Stimulated activated memory B cell treated with anti-CD40 and anti-IgM and Interleukin-4, amounts not matched to agents 10 μg/mL and 1 μg/mL and 100 μg/mL, for 72 hours (primary cell): ENCODE results near the gene PVALB.

ENCODE experiments used
- ATAC-seq: fragments of 150-1000 bp; cut with Tn5 transposase; 2 replicates; pipeline ENCODE4 v1.10.0; 2021
- H3K27ac Mint-ChIP-seq: one replicate; pipeline ENCODE4 v1.8.0; 2022; ENCODE audit warnings: mild to moderate bottlenecking, mixed read lengths
- H3K27me3 Mint-ChIP-seq: one replicate; pipeline ENCODE4 v1.8.0; 2022; ENCODE audit warnings: mixed read lengths
- H3K36me3 Mint-ChIP-seq: one replicate; pipeline ENCODE4 v1.8.0; 2022; ENCODE audit warnings: mixed read lengths
- H3K4me1 Mint-ChIP-seq: one replicate; pipeline ENCODE4 v1.8.0; 2022; ENCODE audit warnings: mixed read lengths
- H3K4me3 Mint-ChIP-seq: one replicate; pipeline ENCODE4 v1.8.0; 2022; ENCODE audit warnings: mild to moderate bottlenecking, moderate library complexity, mixed read lengths
- H3K9me3 Mint-ChIP-seq: one replicate; pipeline ENCODE4 v1.8.0; 2022; ENCODE audit warnings: mixed read lengths

PVALB gene

DNA sequence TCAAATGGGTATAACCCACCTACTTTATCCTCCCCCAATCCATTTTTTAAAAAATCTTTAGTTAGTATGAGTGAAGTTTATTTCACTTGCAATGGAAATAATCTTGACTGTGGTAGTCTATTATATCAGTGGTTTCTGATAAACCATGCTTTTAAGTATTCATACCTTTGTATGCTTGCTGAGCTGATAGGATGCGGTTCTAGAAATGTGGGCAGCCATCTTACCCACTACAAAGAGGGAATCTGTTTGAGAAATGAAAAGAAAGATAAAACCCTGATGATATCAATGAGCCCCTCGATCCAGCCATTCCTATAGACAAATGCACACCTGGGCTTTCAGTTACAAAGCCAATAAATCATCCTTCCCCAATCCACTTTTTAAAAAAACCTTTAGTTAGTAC is 13.8 kb upstream of the PVALB start:
- H3K27ac Mint-ChIP-seq, result no peak overlapping the region
- no peak for ATAC-seq
- peaks cover 33% of the 10 kb centered on the region for H3K27me3 Mint-ChIP-seq
- peaks cover 6% of the 10 kb centered on the region for H3K36me3 Mint-ChIP-seq
- no peak overlapping the region for H3K4me3 Mint-ChIP-seq
- H3K4me1 Mint-ChIP-seq, result peaks cover 14% of the 10 kb centered on the region
- peaks cover 9% of the 10 kb centered on the region for H3K9me3 Mint-ChIP-seq

DNA sequence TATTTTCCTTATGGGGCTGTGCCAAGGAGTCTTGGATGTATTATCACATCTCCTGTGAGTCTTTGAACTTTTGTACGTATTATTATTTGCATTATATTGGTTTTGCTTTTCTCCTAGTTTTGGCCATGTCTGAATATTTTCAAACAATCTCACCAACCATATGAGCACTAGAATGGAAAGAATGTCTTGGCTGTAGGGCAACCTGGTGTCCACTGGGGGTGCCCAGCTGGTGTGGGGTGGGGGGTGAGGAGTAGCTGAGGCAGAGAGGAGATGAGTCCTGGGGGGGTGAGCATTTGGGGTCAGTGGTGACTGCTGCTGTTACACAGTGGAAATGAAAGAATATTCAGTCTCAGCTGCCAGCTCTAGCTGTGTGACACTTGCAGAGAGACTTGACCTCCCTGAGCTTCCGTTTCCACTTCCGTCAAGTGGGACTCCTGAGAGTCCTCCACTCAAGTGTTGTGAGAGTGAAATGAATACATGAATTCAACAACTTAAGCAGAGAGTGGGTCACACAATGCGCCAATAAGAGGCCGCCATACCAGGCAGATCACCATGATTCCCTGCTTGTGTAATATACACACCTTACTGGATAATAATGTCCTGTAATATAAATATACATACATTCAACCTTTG is 12.7 kb upstream of the PVALB start:
- H3K36me3 Mint-ChIP-seq, result peaks cover 6% of the 10 kb centered on the region
- peaks cover 44% of the 10 kb centered on the region for H3K27me3 Mint-ChIP-seq
- no peak overlapping the region for H3K4me3 Mint-ChIP-seq
- no peak for ATAC-seq
- peaks cover 9% of the 10 kb centered on the region for H3K9me3 Mint-ChIP-seq
- H3K4me1 Mint-ChIP-seq, result peaks cover 14% of the 10 kb centered on the region
- H3K27ac Mint-ChIP-seq, result no peak overlapping the region

DNA sequence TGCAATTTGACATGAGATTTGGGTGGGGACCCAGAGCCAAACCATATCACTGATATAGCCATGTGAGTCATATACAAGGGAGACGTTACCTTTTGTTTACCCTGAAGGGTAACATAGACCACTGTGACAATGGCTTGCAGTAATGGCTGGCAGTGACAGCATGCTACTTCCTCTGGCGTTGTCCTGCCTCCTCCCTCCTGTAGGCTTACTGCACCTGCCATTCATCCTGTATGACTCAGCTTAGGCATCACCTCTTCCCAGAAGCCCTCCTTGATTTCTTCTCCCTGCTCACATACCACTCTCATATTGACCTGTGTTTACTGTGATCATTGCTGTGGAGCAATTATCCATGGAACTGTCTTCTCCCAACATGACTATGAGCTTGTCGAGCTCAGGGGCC is 12.0 kb upstream of the PVALB start:
- peaks cover 6% of the 10 kb centered on the region for H3K36me3 Mint-ChIP-seq

DNA sequence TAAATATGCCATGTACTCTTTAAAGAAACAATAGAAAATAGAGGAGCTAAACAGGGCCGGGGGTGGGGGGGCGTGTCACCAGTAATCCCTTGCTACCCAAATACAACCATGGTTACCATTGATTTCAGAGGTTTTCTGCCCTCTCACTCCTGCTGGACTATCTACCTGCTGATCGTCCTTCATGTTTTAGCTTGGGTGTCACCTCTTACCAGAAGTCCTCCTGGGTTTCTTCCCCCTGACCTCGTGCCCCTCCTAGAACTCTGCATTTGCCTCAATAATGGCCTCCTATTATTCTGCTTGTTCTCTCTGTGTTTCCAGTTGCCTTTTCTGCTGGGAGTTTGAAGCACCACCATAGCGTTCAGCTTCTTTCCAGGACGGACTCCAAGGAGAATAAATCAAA is 9.4 kb upstream of the PVALB start:
- Mint-ChIP-seq H3K9me3 (no peaks in the 10 kb centered on the region), H3K27me3 (peaks cover 55% of the 10 kb centered on the region), H3K4me3 (no peak overlapping the region), H3K4me1 (no peaks in the 10 kb centered on the region), H3K27ac (no peak overlapping the region), H3K36me3 (no peaks in the 10 kb centered on the region)
- ATAC-seq, result no peak

More for the DNA sequence above, 12.0 kb upstream of the PVALB start:
- ATAC-seq, result no peak
- Mint-ChIP-seq H3K9me3 (peaks cover 7% of the 10 kb centered on the region), H3K4me3 (no peak overlapping the region), H3K27ac (no peak overlapping the region), H3K4me1 (peaks cover 14% of the 10 kb centered on the region), H3K27me3 (peaks cover 51% of the 10 kb centered on the region)

DNA sequence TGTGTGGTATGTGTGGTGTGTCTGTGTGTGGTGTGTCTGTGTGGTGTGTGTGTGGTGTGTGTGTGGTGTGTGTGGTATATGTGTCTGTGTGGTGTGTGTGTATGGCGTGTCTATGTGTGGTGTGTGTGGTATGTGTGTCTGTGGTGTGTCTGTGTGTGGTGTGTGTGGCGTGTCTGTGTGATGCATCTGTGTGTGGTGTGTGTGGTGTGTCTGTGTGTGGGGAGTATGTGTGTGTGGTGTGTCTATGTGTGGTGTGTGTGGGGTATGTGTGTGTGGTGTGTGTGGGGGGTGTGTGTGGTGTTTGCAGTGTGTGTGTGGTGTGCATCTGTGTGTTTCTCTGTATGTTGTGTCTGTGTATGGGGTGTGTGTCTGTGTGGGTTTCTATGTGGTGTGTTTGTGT is 7.8 kb upstream of the PVALB start:
- Mint-ChIP-seq H3K27me3 (peaks cover 62% of the 10 kb centered on the region), H3K27ac (no peak overlapping the region), H3K4me1 (no peaks in the 10 kb centered on the region), H3K9me3 (no peaks in the 10 kb centered on the region), H3K4me3 (no peak overlapping the region), H3K36me3 (no peaks in the 10 kb centered on the region)
- no peak for ATAC-seq

DNA sequence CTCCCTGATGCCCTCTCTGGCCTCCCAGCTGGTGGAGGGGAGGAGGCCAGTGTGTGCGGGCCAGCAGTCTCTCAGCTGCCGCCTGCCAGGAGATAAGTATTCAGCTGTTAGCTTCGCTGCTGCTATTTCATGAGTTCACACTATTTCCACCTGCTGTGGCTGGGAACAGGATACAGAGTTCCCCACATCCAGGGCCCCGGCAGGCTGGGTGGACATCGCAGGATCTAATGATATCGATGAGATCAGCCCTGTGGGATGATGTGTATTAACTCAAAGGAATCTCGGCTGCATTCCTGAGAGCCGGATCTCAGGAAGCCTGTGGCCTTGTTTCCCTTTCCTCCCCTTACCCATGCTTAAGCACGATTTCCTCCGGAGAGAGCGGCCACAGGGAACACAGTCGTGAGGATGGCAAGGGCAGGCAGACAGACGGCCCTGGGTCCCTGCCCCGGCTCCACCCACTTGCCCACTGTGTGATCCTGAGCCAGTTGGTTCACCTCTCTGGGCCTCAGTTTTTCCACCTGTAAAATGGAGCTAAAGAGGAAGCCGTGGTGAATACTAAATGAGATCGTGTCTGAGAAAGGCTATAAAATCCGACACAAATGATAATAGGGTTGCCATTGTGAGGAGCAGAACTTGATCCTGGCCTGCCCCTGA is 6.5 kb upstream of the PVALB start:
- no peaks in the 10 kb centered on the region for H3K9me3 Mint-ChIP-seq
- H3K27ac Mint-ChIP-seq, result no peak overlapping the region
- no peak overlapping the region for H3K4me3 Mint-ChIP-seq
- H3K4me1 Mint-ChIP-seq, result no peaks in the 10 kb centered on the region
- ATAC-seq, result no peak
- peaks cover 62% of the 10 kb centered on the region for H3K27me3 Mint-ChIP-seq
- no peaks in the 10 kb centered on the region for H3K36me3 Mint-ChIP-seq

DNA sequence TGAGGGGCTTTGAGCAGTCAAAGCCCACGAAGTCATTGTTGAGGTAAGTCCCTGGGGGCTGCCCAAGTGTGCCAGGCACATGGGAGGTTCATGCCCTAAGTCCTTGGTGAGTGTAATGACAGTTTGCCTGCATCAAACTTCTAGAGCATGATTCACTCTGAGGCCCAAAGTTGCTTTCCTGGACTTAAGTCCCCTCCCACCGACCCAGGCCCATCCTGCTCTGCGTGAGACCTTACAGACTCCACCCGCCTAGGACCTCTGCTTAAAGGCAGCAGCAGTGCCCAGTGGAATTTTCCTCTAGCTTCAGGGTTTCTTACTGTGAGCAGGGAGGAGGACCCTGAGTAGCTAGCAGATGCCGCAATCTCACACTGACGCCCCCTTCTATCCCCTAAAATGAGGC is 5.7 kb upstream of the PVALB start:
- no peak for ATAC-seq
- peaks cover 67% of the 10 kb centered on the region for H3K27me3 Mint-ChIP-seq
- H3K4me1 Mint-ChIP-seq, result no peaks in the 10 kb centered on the region
- H3K9me3 Mint-ChIP-seq, result no peaks in the 10 kb centered on the region
- no peak overlapping the region for H3K4me3 Mint-ChIP-seq
- H3K36me3 Mint-ChIP-seq, result no peaks in the 10 kb centered on the region
- H3K27ac Mint-ChIP-seq, result no peak overlapping the region

DNA sequence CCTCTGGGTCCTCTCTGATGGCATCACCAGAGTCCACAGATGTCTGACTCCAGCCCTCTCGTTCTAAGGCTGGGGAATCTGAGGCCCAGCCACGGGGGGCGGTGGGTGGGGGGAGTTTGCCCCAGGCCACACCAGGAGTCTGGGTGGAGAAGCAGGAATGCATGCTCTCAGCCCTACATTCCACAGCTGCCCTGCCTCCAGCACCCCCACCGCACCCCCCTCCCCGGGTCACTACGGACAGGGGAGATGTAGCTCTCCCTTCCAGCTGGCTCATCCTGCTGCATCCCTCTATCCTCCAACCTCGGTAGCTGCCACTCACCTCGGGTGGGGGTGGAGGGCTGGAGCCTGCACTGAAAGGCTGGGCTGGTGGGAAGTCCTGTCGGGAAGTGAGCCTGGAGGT is 2.3 kb upstream of the PVALB start:
- H3K27me3 Mint-ChIP-seq, result peaks cover 82% of the 10 kb centered on the region

DNA sequence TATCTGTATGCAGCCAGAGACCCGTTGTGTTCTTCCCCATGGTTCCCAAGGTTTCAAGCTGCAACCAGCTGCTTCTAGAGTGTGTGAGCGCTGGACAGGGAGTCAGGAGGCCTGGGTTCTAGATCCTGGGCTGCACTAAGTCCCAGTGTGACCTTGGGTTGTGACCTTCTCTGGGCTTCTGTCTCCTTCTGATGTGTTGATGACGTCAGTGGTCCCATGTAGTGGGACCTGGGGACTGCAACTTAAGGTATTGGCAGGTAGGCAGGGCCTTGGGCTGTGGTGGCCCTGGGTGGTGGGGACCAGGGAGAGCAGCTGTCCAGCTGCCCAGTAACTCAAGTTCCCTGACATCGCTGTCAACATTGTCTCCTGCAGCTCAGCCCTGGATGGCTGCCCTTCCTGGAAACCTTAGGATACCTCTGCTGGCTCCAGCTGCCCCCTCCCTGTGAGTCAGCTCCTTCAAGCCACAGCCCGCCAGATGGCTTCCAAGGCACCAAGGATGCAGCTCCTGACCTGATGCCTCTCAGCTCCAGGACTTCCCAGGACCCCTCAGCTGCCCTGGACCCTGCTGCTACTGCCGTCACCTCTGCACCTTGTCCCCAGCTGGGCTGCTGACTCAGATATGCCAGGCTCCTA is 1.3 kb upstream of the PVALB start:
- Mint-ChIP-seq H3K27me3 (peaks cover 82% of the 10 kb centered on the region), H3K27ac (no peak overlapping the region), H3K4me1 (peaks cover 6% of the 10 kb centered on the region), H3K36me3 (no peaks in the 10 kb centered on the region), H3K9me3 (no peaks in the 10 kb centered on the region), H3K4me3 (no peak overlapping the region)
- ATAC-seq, result no peak

More for the DNA sequence above, 2.3 kb upstream of the PVALB start:
- no peaks in the 10 kb centered on the region for H3K9me3 Mint-ChIP-seq
- H3K27ac Mint-ChIP-seq, result no peak overlapping the region
- no peak for ATAC-seq
- no peaks in the 10 kb centered on the region for H3K36me3 Mint-ChIP-seq
- peaks cover 6% of the 10 kb centered on the region for H3K4me1 Mint-ChIP-seq
- no peak overlapping the region for H3K4me3 Mint-ChIP-seq

DNA sequence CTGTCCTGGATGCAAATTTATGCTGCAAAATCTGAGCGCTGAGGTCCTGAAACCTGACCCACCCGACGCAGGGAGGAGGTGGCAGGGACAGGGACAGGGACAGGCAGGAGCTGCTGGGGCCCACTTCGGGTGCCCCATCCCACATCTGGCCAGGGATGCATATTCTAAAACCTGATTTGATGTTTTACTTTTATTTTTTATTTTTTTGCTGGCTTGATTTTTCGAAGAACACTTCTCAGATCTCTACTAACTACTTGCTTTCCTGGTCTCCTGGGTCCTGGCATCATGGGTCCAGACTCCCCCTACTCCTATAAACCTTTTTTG is 652 bp upstream of the PVALB start:
- Mint-ChIP-seq H3K9me3 (no peaks in the 10 kb centered on the region), H3K27me3 (peaks cover 84% of the 10 kb centered on the region), H3K4me1 (peaks cover 6% of the 10 kb centered on the region), H3K27ac (no peak overlapping the region), H3K36me3 (no peaks in the 10 kb centered on the region), H3K4me3 (no peak overlapping the region)
- no peak for ATAC-seq

DNA sequence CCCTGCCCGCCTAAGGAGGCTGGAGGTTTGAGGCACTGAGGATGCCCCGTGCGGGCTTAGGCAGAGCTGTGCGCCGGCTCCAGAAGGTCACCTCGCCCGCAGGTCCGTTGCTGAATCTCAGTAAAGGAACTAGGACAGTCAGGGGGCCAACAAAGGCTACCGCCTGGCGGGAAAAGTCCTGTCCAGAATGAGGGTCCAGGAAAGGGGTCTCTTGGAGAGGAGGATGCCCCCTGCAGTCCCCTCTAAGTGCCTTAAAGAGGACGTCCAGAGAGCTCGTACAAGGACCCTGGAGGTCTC is 548 bp downstream of the PVALB start:
- Mint-ChIP-seq H3K4me1 (peaks cover 6% of the 10 kb centered on the region), H3K27me3 (peaks cover 93% of the 10 kb centered on the region), H3K36me3 (no peaks in the 10 kb centered on the region), H3K9me3 (no peaks in the 10 kb centered on the region), H3K27ac (no peak overlapping the region), H3K4me3 (no peak overlapping the region)
- ATAC-seq, result no peak

DNA sequence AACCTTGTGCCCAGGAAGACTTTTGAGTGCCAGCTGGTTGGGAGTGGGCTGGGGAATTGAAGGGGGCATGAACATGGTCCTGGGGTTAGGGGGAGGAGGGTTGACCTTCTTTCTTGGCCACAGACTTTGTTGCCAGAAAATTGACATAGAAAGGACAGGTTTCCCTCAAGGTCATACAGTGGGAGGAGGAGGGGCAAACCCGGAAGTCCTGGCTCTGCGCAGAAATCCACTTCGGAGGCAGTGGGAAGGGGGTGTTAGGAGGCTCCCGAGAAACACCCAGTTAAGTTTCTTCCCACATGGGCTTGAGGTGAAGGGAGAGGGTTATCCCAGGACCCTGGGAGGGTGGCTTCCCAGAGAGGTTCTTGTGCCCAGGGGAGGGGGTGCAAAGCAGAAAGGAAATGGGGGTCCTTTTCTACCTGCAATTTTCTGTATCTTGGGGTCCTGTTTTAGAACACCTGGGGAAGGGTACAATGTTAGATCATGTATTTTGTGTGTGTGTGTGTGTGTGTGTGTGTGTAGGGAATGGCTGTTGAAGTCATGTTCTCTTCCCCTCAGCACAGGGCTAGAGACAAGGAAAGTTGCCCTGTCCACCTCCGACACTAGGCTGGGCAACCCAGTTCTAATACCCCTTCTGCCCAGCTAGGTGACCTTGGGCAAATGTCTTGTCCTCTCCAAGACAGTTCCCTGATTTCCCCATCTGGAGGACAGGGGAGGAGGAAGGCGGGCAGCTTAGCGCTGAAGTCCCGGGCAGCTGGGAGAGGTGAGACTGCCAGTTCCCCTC is 1.1 kb downstream of the PVALB start:
- no peak overlapping the region for H3K27ac Mint-ChIP-seq
- H3K9me3 Mint-ChIP-seq, result no peaks in the 10 kb centered on the region
- no peaks in the 10 kb centered on the region for H3K36me3 Mint-ChIP-seq
- H3K4me1 Mint-ChIP-seq, result peaks cover 6% of the 10 kb centered on the region
- ATAC-seq, result no peak
- H3K4me3 Mint-ChIP-seq, result no peak overlapping the region
- peaks cover 89% of the 10 kb centered on the region for H3K27me3 Mint-ChIP-seq

DNA sequence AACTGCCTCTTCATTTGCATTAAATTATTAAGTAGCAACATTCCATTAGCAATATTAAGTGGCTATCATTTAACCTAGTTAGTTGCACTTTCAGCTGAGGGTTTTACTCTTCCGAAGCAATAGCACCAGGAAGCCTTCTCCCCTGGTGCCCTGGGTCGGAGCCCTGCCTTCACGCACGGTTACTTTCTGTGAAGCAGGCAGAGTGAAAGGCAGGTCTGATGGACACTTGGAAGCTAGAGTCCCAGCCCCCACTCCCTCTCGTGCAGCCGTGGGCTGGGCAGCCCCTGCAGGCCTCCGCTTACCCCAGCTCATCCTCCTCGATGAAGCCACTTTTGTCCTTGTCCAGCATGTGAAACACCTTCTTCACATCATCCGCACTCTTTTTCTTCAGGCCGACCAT is 2.0 kb downstream of the PVALB start:
- Mint-ChIP-seq H3K27me3 (peaks cover 79% of the 10 kb centered on the region), H3K27ac (no peak overlapping the region), H3K4me3 (no peak overlapping the region), H3K9me3 (no peaks in the 10 kb centered on the region), H3K4me1 (peaks cover 6% of the 10 kb centered on the region), H3K36me3 (no peaks in the 10 kb centered on the region)
- ATAC-seq, result no peak

DNA sequence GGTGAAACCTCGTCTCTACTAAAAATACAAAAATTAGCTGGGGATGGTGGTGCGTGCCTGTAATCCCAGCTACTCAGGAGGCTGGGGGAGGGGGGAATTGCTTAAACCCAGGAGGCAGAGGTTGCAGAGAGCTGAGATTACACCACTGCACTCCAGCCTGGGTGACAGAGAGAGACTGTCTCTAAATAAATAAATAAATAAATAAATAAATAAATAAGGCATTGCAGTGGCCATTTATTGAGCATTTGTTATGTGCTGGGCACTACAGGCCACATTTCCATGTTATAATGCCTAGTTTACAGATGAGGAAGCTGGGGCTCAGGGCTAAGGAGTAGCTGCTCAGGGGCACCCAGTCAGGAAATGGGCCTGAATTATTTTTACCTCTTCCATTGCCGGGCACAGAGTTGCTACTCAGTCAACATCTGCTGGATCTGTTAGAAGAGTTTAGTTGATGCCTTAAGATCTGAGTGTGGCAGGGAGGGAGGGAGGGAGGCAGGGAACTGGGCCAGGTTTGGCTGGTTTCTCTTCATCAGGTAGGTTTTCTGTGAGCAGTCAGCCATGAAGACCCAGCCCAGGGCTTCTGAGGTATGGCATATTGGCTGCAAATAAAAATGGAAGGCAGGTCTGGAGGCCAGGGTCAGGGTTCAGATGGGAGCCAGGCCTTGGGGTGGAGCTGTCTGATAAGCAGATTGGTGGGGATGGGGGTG is 5.6 kb downstream of the PVALB start:
- Mint-ChIP-seq H3K9me3 (no peaks in the 10 kb centered on the region), H3K36me3 (no peaks in the 10 kb centered on the region), H3K27me3 (peaks cover 47% of the 10 kb centered on the region), H3K4me3 (no peak overlapping the region), H3K4me1 (peaks cover 6% of the 10 kb centered on the region), H3K27ac (no peak overlapping the region)
- no peak for ATAC-seq

DNA sequence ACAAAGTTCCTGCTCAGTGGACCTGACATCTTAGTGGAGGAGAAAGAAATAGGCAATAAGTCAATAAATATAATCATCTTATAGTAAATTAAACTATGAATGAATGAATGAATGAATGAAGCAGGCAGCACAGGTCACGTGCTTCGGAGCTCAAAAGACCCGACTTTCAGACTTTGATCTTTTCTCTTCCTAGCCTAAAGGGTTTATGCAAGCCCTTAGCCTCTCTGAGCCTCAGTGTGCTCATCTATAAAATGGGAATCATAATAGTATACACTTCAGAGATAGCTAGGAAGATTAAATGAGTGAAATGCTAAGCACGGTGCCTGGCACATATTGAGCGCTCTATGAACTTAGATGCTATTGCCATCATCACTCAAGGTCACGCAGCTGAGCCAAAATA is 7.5 kb downstream of the PVALB start:
- Mint-ChIP-seq H3K4me1 (no peaks in the 10 kb centered on the region), H3K4me3 (no peak overlapping the region), H3K27me3 (peaks cover 46% of the 10 kb centered on the region), H3K36me3 (no peaks in the 10 kb centered on the region), H3K27ac (no peak overlapping the region), H3K9me3 (no peaks in the 10 kb centered on the region)
- no peak for ATAC-seq
